Measurements from ENCODE around the gene CETN3. TPM values are rescaled to one million over a fixed set of nuclear protein-coding genes. Genes with fewer than 3 reads are reported as not detected.

Gene CETN3
- total and polyA plus RNA-seq, 2 of the 8 experiments (the other 6 are each of a cell fraction or from before 2014, with no cell fraction given) = 4.8 to 43.8 TPM

DNA sequence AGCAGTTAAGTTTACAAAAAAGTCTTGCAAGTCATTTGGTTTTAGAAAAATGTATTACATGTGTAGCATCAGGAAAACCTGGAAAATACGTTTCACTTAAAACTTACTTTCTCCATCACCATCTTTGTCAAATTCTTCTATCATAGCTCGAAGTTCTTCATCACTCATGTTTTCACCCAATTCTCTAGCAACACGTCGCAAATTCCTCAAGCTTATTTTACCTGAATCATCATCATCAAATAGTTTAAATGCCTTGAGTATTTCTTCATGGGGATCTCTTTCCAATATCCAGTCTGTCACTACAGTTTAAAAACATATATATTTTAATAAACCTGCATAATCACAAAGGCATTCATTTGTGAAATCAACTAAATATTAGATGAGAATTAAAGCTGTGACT lies 10.3 kb downstream of the CETN3 start:
- H3K4ac ChIP-seq (replicated peaks; ENCODE audit: insufficient read length, low read depth, low read length) = no peak overlapping the region
- H3K56ac ChIP-seq (replicated peaks; ENCODE audit: insufficient read length, low read depth, low read length) = no peak overlapping the region
- peaks cover 0 to 19% (median 4%) of the 10 kb centered on the region in 4 experiments; a peak in 4 of 8 replicates for H3K36me3 ChIP-seq (ENCODE audit: control insufficient read depth in 2 of 4, insufficient read depth in 4 of 4, low read length in 3 of 4)
- no peak overlapping the region for H3K4me3 ChIP-seq (ENCODE audit: extremely low read depth in 1 of 4, insufficient read depth in 2 of 4, low read depth in 3 of 4, low read length in 4 of 4)
- TF ChIP-seq HDAC6 (IDR thresholded peaks at IDR 0.05; ENCODE audit: low read depth, low read length) = no peak
- TF ChIP-seq JUND (IDR thresholded peaks at IDR 0.05; ENCODE audit: low read length) = no peak
- TF ChIP-seq RBBP5 (IDR thresholded peaks at IDR 0.05; ENCODE audit: borderline replicate concordance, low read depth, low read length) = no peak
- no peak for TF ChIP-seq SRF (IDR thresholded peaks at IDR 0.05; ENCODE audit: low read depth, low read length)
- TF ChIP-seq BRCA1 (IDR thresholded peaks at IDR 0.05; ENCODE audit: low read depth, low read length) = no peak
- TF ChIP-seq TAF1 (IDR thresholded peaks at IDR 0.05; ENCODE audit: low read depth, low read length) = no peak
- TF ChIP-seq MAFK (IDR thresholded peaks at IDR 0.05; ENCODE audit: low read depth, low read length) = no peak
- no peak for TF ChIP-seq CREB1 (IDR thresholded peaks at IDR 0.05)
- TF ChIP-seq KDM5A (IDR thresholded peaks at IDR 0.05; ENCODE audit: low read length) = no peak
- TF ChIP-seq CEBPB (IDR thresholded peaks at IDR 0.05; ENCODE audit: low read depth, low read length) = no peak
- no peak overlapping the region for H4K5ac ChIP-seq (ENCODE audit: insufficient read length, low read depth, low read length)
- H3K27ac ChIP-seq (ENCODE audit: low read depth, low read length) = no peak overlapping the region
- H3K9ac ChIP-seq (replicated peaks in 1 of 4; ENCODE audit: extremely low read depth in 1 of 4, low read depth in 3 of 4, low read length in 3 of 4) = no peak overlapping the region
- no peak overlapping the region for H3K14ac ChIP-seq (ENCODE audit: insufficient read length)
- no peaks in the 10 kb centered on the region for H3K27me3 ChIP-seq (replicated peaks in 1 of 4; ENCODE audit: control insufficient read depth in 3 of 4, extremely low read depth in 1 of 4, insufficient read depth in 3 of 4, low read length in 3 of 4)
- no peak overlapping the region for H4K91ac ChIP-seq (replicated peaks; ENCODE audit: insufficient read length, low read length)
- no peak overlapping the region for H2BK5ac ChIP-seq (ENCODE audit: low read depth, low read length)
- H3K9me3 ChIP-seq (ENCODE audit: insufficient read depth in 2 of 2, low read depth in 1 of 2, low read length in 1 of 2) = no peaks in the 10 kb centered on the region
- H2AFZ ChIP-seq (ENCODE audit: low read length) = no peak overlapping the region
- no peaks in the 10 kb centered on the region for H3K79me1 ChIP-seq (ENCODE audit: low read depth, low read length)
- H2BK12ac ChIP-seq (ENCODE audit: low read depth, low read length) = no peak overlapping the region
- no peak overlapping the region for H2BK20ac ChIP-seq (ENCODE audit: low read length)
- FAIRE-seq (no peak), DNase-seq (ENCODE audit: low read depth in 1 of 2, low spot score in 2 of 2) (no peak)
- H2BK15ac ChIP-seq (ENCODE audit: low read length) = no peak overlapping the region
- POLR2A ChIA-PET (ENCODE audit: partially characterized antibody) = interaction anchor here (1.9 kb wide), 1 partner anchor 11 kb away, joined by 7 read pairs; the partner anchor contains the start of gene CETN3
- H3K23me2 ChIP-seq (ENCODE audit: low read depth, low read length) = no peaks in the 10 kb centered on the region
- no peak overlapping the region for H3K4me2 ChIP-seq (ENCODE audit: insufficient read depth in 1 of 2, low read depth in 2 of 2, low read length in 2 of 2)
- no peak overlapping the region for H3K18ac ChIP-seq (ENCODE audit: extremely low read depth, low read length)
- WGBS, 2 experiments (ENCODE audit: extremely low coverage in 1 of 2, insufficient coverage in 1 of 2, insufficient read length in 1 of 2, insufficient replicate concordance in 2 of 2, low coverage in 1 of 2, low lambda C conversion rate in 2 of 2, missing lambda C conversion rate in 1 of 2) = 91 to 100% methylated on average over 1 to 4 of the region's 4 CpGs
- H3K79me2 ChIP-seq (ENCODE audit: control insufficient read depth in 1 of 2, insufficient read depth in 2 of 2, low read length in 2 of 2) = peaks cover 0 to 7% of the 10 kb centered on the region in 2 experiments; a peak in 1 of 4 replicates
- no peak overlapping the region for H4K8ac ChIP-seq (ENCODE audit: extremely low read depth, insufficient read depth, low read length)
- CTCF ChIA-PET (ENCODE audit: partially characterized antibody) = interaction anchor here (1.1 to 1.9 kb wide), 2 partner anchors 8 to 56 kb away, joined by 3 to 5 read pairs; no protein-coding TSS in a partner anchor
- H2BK120ac ChIP-seq (replicated peaks; ENCODE audit: low read depth, low read length) = no peak overlapping the region
- H3K23ac ChIP-seq (ENCODE audit: insufficient read length) = no peak overlapping the region
- H2AK5ac ChIP-seq (ENCODE audit: low read depth, low read length) = no peak overlapping the region
- H3K4me1 ChIP-seq (replicated peaks in 1 of 4; ENCODE audit: control insufficient read depth in 3 of 4, insufficient read depth in 4 of 4, low read length in 3 of 4) = no peaks in the 10 kb centered on the region
- H4K20me1 ChIP-seq (replicated peaks in 1 of 2; ENCODE audit: control insufficient read depth in 1 of 2, insufficient read depth in 2 of 2, low read length in 2 of 2) = no peaks in the 10 kb centered on the region

Measured in H1 (cell line).